GM21515 (cell line): ENCODE data around the gene REEP6.

Source experiments
- ATAC-seq: cut with Tn5 transposase; IDR thresholded peaks from one replicate; pipeline ENCODE4 v1.9.1; 2021; ENCODE audit not compliant: unreplicated experiment

The REEP6 gene

GRCh38 chr19:1540365-1540925 lies 49.5 kb downstream of the REEP6 start:
- ATAC-seq: no peak
